H1 (cell line): ENCODE data around the gene PTPN5. TPM values are rescaled to one million over a fixed set of nuclear protein-coding genes. Genes with fewer than 3 reads are reported as not detected.

Source experiments
- CTCF ChIA-PET: fragments of 300-600 bp; sonication (Branson Sonifier 250); formaldehyde crosslinking; loops from one replicate; lab custom pipeline; 2021; ENCODE audit not compliant: partially characterized antibody; lab: Charles Lee
- POLR2A ChIA-PET: fragments of 300-600 bp; sonication (Branson Sonifier 250); formaldehyde crosslinking; loops from one replicate; lab custom pipeline; 2021; ENCODE audit warnings: inconsistent platforms; ENCODE audit not compliant: partially characterized antibody; lab: Charles Lee
- DNase-seq, 2 experiments: peaks; one replicate each; pipeline versions ENCODE4 v3.0.0 to v3.0.0-alpha.2; 2010 to 2022; ENCODE audit warnings: low spot score in 2 of 2, low read depth in 1 of 2, mixed read lengths in 1 of 2
- FAIRE-seq: peaks from 2 replicates; lab custom pipeline; 2011; peaks lifted over from hg19 to GRCh38; lab: Jason Lieb, UNC
- H2AFZ ChIP-seq: 2 replicates; pipeline ENCODE4 v1.8.1; 2012; ENCODE audit warnings: low read length, inconsistent platforms
- H2AK5ac ChIP-seq: 2 replicates; pipeline ENCODE4 v1.6.1; 2013; ENCODE audit warnings: low read depth, low read length
- H2BK120ac ChIP-seq: replicated peaks from 2 replicates; pipeline ENCODE3; 2013; ENCODE audit warnings: low read depth, low read length, inconsistent platforms
- H2BK12ac ChIP-seq: 2 replicates; pipeline ENCODE4 v1.6.1; 2013; ENCODE audit warnings: low read depth, low read length
- H2BK15ac ChIP-seq: 2 replicates; pipeline ENCODE4 v1.6.1; 2013; ENCODE audit warnings: low read length
- H2BK20ac ChIP-seq: 2 replicates; pipeline ENCODE4 v1.6.1; 2013; ENCODE audit warnings: low read length
- H2BK5ac ChIP-seq: 2 replicates; pipeline ENCODE4 v1.6.1; 2013; ENCODE audit warnings: low read depth, low read length
- H3K14ac ChIP-seq: 2 replicates; pipeline ENCODE4 v1.6.1; 2013; ENCODE audit warnings: inconsistent platforms; ENCODE audit not compliant: insufficient read length
- H3K18ac ChIP-seq: 2 replicates; pipeline ENCODE4 v1.6.1; 2013; ENCODE audit warnings: low read length; ENCODE audit errors: extremely low read depth
- H3K23ac ChIP-seq: 2 replicates; pipeline ENCODE4 v1.6.1; 2013; ENCODE audit warnings: inconsistent platforms; ENCODE audit not compliant: insufficient read length
- H3K23me2 ChIP-seq: 2 replicates; pipeline ENCODE4 v1.6.1; 2013; ENCODE audit warnings: low read depth, low read length
- H3K27ac ChIP-seq: 2 replicates; pipeline ENCODE4 v1.6.1; 2011; ENCODE audit warnings: low read depth, low read length, inconsistent platforms
- H3K27me3 ChIP-seq, 4 experiments: replicated peaks in 1 of 4; 1 replicate in 1 of 4; 2 replicates in 3 of 4; pipeline versions ENCODE4 v1.6.1 to v1.8.1; 2011 to 2013; ENCODE audit warnings: low read length in 3 of 4, mild to moderate bottlenecking in 3 of 4, inconsistent platforms in 2 of 4, mixed read lengths in 2 of 4, moderate library complexity in 1 of 4; ENCODE audit not compliant: control insufficient read depth in 3 of 4, insufficient read depth in 3 of 4; ENCODE audit errors: extremely low read depth in 1 of 4
- H3K36me3 ChIP-seq, 4 experiments: 2 replicates each; pipeline versions ENCODE4 v1.6.1 to v1.8.1; 2011 to 2013; ENCODE audit warnings: mild to moderate bottlenecking in 4 of 4, low read length in 3 of 4, moderate library complexity in 2 of 4, control low read depth in 1 of 4, inconsistent platforms in 1 of 4; ENCODE audit not compliant: insufficient read depth in 4 of 4, control insufficient read depth in 2 of 4
- H3K4ac ChIP-seq: replicated peaks from 2 replicates; pipeline ENCODE3; 2013; ENCODE audit warnings: low read length, low read depth, mixed read lengths, inconsistent platforms; ENCODE audit not compliant: insufficient read length
- H3K4me1 ChIP-seq, 4 experiments: replicated peaks in 1 of 4; 1 replicate in 1 of 4; 2 replicates in 3 of 4; pipeline versions ENCODE4 v1.6.1 to v1.8.1; 2011 to 2013; ENCODE audit warnings: low read length in 3 of 4, inconsistent platforms in 2 of 4, mixed read lengths in 1 of 4; ENCODE audit not compliant: insufficient read depth in 4 of 4, control insufficient read depth in 3 of 4
- H3K4me2 ChIP-seq, 2 experiments: 2 replicates each; pipeline versions ENCODE4 v1.6.1 to v1.8.1; 2011 to 2013; ENCODE audit warnings: low read depth in 2 of 2, low read length in 2 of 2, control low read depth in 1 of 2, inconsistent platforms in 1 of 2, mild to moderate bottlenecking in 1 of 2; ENCODE audit not compliant: insufficient read depth in 1 of 2
- H3K4me3 ChIP-seq, 4 experiments: fragments of 200-600, 300-600 bp in 1 of 4; sonication (generic), shearing (Covaris generic), sonication (Bioruptor Twin) in 1 of 4; 2 replicates each; pipeline versions ENCODE4 v1.5.1 to v1.8.1; 2011 to 2016; ENCODE audit warnings: low read length in 4 of 4, low read depth in 3 of 4, control low read depth in 2 of 4, inconsistent platforms in 2 of 4, mild to moderate bottlenecking in 2 of 4, mixed read lengths in 1 of 4, moderate library complexity in 1 of 4; ENCODE audit not compliant: insufficient read depth in 2 of 4; ENCODE audit errors: extremely low read depth in 1 of 4
- H3K56ac ChIP-seq: replicated peaks from 2 replicates; pipeline ENCODE3; 2013; ENCODE audit warnings: low read depth, mild to moderate bottlenecking, mixed read lengths, low read length, inconsistent platforms; ENCODE audit not compliant: insufficient read length
- H3K79me1 ChIP-seq: 2 replicates; pipeline ENCODE4 v1.6.1; 2013; ENCODE audit warnings: low read depth, low read length, control low read depth
- H3K79me2 ChIP-seq, 2 experiments: 2 replicates each; pipeline versions ENCODE4 v1.6.1 to v1.8.1; 2012 to 2013; ENCODE audit warnings: low read length in 2 of 2, mild to moderate bottlenecking in 2 of 2, inconsistent platforms in 1 of 2; ENCODE audit not compliant: insufficient read depth in 2 of 2, control insufficient read depth in 1 of 2
- H3K9ac ChIP-seq, 4 experiments: replicated peaks in 1 of 4; 1 replicate in 1 of 4; 2 replicates in 3 of 4; pipeline versions ENCODE4 v1.6.1 to v1.8.1; 2011 to 2013; ENCODE audit warnings: low read depth in 3 of 4, low read length in 3 of 4, control low read depth in 2 of 4, mild to moderate bottlenecking in 2 of 4, moderate library complexity in 2 of 4, inconsistent platforms in 1 of 4; ENCODE audit errors: extremely low read depth in 1 of 4
- H3K9me3 ChIP-seq, 2 experiments: 2 replicates each; pipeline versions ENCODE4 v1.6.1 to v1.8.1; 2012 to 2013; ENCODE audit warnings: mild to moderate bottlenecking in 2 of 2, moderate library complexity in 2 of 2, control low read depth in 1 of 2, inconsistent platforms in 1 of 2, low read depth in 1 of 2, low read length in 1 of 2, mixed read lengths in 1 of 2; ENCODE audit not compliant: insufficient read depth in 2 of 2
- H4K20me1 ChIP-seq, 2 experiments: replicated peaks in 1 of 2; 2 replicates each; pipeline versions ENCODE3 to v1.8.1; 2011 to 2013; ENCODE audit warnings: inconsistent platforms in 2 of 2, low read length in 2 of 2, mild to moderate bottlenecking in 1 of 2; ENCODE audit not compliant: insufficient read depth in 2 of 2, control insufficient read depth in 1 of 2
- H4K5ac ChIP-seq: 2 replicates; pipeline ENCODE4 v1.6.1; 2013; ENCODE audit warnings: low read length, low read depth, mixed read lengths, inconsistent platforms; ENCODE audit not compliant: insufficient read length
- H4K8ac ChIP-seq: 2 replicates; pipeline ENCODE4 v1.8.0; 2013; ENCODE audit warnings: mild to moderate bottlenecking, moderate library complexity, low read length, inconsistent platforms; ENCODE audit not compliant: insufficient read depth; ENCODE audit errors: extremely low read depth
- H4K91ac ChIP-seq: replicated peaks from 2 replicates; pipeline ENCODE3; 2013; ENCODE audit warnings: low read length, mixed read lengths, inconsistent platforms; ENCODE audit not compliant: insufficient read length
- CHD1 ChIP-seq: IDR thresholded peaks from 2 replicates; pipeline ENCODE4 v1.6.1; 2012; ENCODE audit warnings: low read depth, low read length, improper control_type of control experiment
- CTBP2 ChIP-seq: IDR thresholded peaks from 2 replicates; pipeline ENCODE4 v1.7.0; 2011; ENCODE audit warnings: borderline replicate concordance, mild to moderate bottlenecking, moderate library complexity, mixed read lengths, low read length; ENCODE audit not compliant: insufficient read depth, insufficient read length
- KDM5A ChIP-seq: fragments of 200-600 bp; IDR thresholded peaks from 2 replicates; pipeline ENCODE4 v1.7.1; 2012; ENCODE audit warnings: mild to moderate bottlenecking, low read length, inconsistent platforms, mixed read lengths
- SP4 ChIP-seq: IDR thresholded peaks from 2 replicates; pipeline ENCODE4 v1.6.1; 2012; ENCODE audit warnings: low read length, inconsistent platforms
- SUZ12 ChIP-seq: fragments of 200-600 bp; sonication (generic); IDR thresholded peaks from 2 replicates; pipeline ENCODE4 v1.6.1; 2012; ENCODE audit warnings: mild to moderate bottlenecking, inconsistent platforms, low read length, moderate library complexity, mixed read lengths
- WGBS, 2 experiments: shearing (Covaris generic) in 1 of 2; methylation state at CpG; one replicate each; pipeline versions ENCODE4 v1.1.6 to v1.1.7; 2013 to 2015; ENCODE audit warnings: low lambda C conversion rate in 2 of 2, mixed read lengths in 2 of 2, inconsistent platforms in 1 of 2, low coverage in 1 of 2, missing lambda C conversion rate in 1 of 2; ENCODE audit not compliant: insufficient replicate concordance in 2 of 2, insufficient coverage in 1 of 2, insufficient read length in 1 of 2; ENCODE audit errors: extremely low coverage in 1 of 2, missing lambda C conversion rate in 1 of 2; 5-methylcytosine and 5-hydroxymethylcytosine counted together
- polyA plus RNA-seq, 7 experiments: library from polyadenylated mRNA; depleted of rRNA in 3 of 7; stranded (reverse) in 5 of 7; unstranded in 2 of 7; fragments of >200 nt in 5 of 7; fragments of 200-250 nt in 2 of 7; gene quantifications; 1 replicate in 5 of 7; 2 replicates in 1 of 7; 4 replicates in 1 of 7; pipeline versions ENCODE4 v1.2.1 to v1.2.3, GENCODE V29; 2011 to 2013; ENCODE audit warnings: missing spikeins in 2 of 7, mixed read lengths in 2 of 7
- total RNA-seq: library from RNA; stranded (reverse); fragmentation: NEBNext Ultra II Directional; extraction: Animal tissue kit (Norgen Biotek cat#: 25700); gene quantifications from 2 replicates; pipeline ENCODE4 v1.2.1, GENCODE V29; 2021

The PTPN5 gene
- total and polyA plus RNA-seq, 2 of the 8 experiments (the other 6 are each of a cell fraction or from before 2014, with no cell fraction given), result 8.4 to 12.9 TPM

DNA sequence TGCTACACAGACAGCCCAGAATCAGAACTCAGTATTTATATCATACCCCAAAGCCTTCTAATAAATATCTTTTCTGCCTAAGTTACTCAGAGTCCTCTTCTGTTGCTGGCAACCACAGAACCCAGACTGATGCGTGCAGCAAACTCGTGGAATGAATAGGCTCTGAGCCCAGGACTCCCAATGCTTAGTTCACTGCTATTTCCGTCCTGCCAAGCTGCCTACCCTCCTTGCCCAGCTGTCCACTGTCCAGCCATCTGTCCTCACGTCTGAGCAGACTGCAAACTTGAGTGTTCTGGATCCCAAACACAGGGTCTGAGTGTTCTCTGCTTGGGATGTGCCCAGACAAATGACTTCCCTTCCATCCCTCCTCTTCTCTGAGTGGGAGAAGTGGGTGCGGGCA lies 19.4 kb downstream of the PTPN5 start:
- peaks cover 0 to 20% (median 8%) of the 10 kb centered on the region in 4 experiments; a peak in 5 of 7 replicates for H3K4me1 ChIP-seq
- no peak overlapping the region for H2BK20ac ChIP-seq
- H4K91ac ChIP-seq, result no peak overlapping the region
- H4K5ac ChIP-seq, result no peak overlapping the region
- no peak for FAIRE-seq
- POLR2A ChIA-PET, result no interaction called here
- H3K23me2 ChIP-seq, result no peaks in the 10 kb centered on the region
- no peak overlapping the region for H2BK15ac ChIP-seq
- no peaks in the 10 kb centered on the region for H3K36me3 ChIP-seq
- H3K4ac ChIP-seq, result no peak overlapping the region
- H2AK5ac ChIP-seq, result peak overlapping the region; percentile 32; the same call in 1 of the 2 replicates
- H4K8ac ChIP-seq, result no peak overlapping the region
- H3K4me2 ChIP-seq, result no peak overlapping the region
- H3K27me3 ChIP-seq, result 0 out of 7 replicates have a peak, but pooled peaks cover 0 to 3% (median 0%) of the 10 kb centered on the region in 4 experiments
- H2BK5ac ChIP-seq, result peak overlapping the region; percentile 45; the same call in 1 of the 2 replicates
- no peaks in the 10 kb centered on the region for H3K9me3 ChIP-seq
- H2BK12ac ChIP-seq, result peak overlapping the region; percentile 60; the same call in 1 of the 2 replicates
- H3K23ac ChIP-seq, result no peak overlapping the region
- no peaks in the 10 kb centered on the region for H4K20me1 ChIP-seq
- H3K79me1 ChIP-seq, result no peaks in the 10 kb centered on the region
- no peak overlapping the region for H2AFZ ChIP-seq
- no peak overlapping the region for H3K4me3 ChIP-seq
- CTCF ChIA-PET, result interaction anchor here (1.0 to 1.9 kb wide), 3 partner anchors 32 to 81 kb away, joined by 5 to 6 read pairs (median 5); no protein-coding TSS in a partner anchor
- no peaks in the 10 kb centered on the region for H3K79me2 ChIP-seq
- H2BK120ac ChIP-seq, result no peak overlapping the region
- no peak overlapping the region for H3K9ac ChIP-seq
- no peak for DNase-seq
- no peak overlapping the region for H3K27ac ChIP-seq
- H3K18ac ChIP-seq, result 0 out of 2 replicates have a peak overlapping the region, but pooled peaks have one; percentile 21
- no peak overlapping the region for H3K14ac ChIP-seq
- 91% methylated on average over 5 of the region's 5 CpGs; no CpG with 5 or more reads in 1 of the 2 experiments for WGBS, 2 experiments
- no peak overlapping the region for H3K56ac ChIP-seq
- TF ChIP-seq KDM5A (no peak), CTBP2 (no peak), SUZ12 (no peak), CHD1 (no peak), SP4 (no peak)
